ENCODE measurements around the gene TJAP1. TPM values are rescaled to one million over a fixed set of nuclear protein-coding genes. Genes with fewer than 3 reads are reported as not detected.

Gene TJAP1
- polyA plus RNA-seq, 2 of the 4 experiments (the other 2 are of a cell fraction): 13.1 to 15.7 TPM

GRCh38 chr6:43506667-43507471 lies 29.5 kb downstream of the TJAP1 start:
- H3K4me1 ChIP-seq: peaks cover 9% of the 10 kb centered on the region
- TF ChIP-seq POLR2A (IDR thresholded peaks at IDR 0.05; ENCODE audit: low read length): no peak
- TF ChIP-seq SMC3 (IDR thresholded peaks at IDR 0.05): peak; percentile 50
- 0 out of 2 replicates have a peak, but pooled peaks have one; percentile 25 for TF ChIP-seq MAX (IDR thresholded peaks at IDR 0.05)
- no peak for TF ChIP-seq RFX5 (IDR thresholded peaks at IDR 0.05)
- TF ChIP-seq RAD21 (conservative IDR thresholded peaks at IDR 0.05 in 1 of 2, IDR thresholded peaks at IDR 0.05 in 1 of 2): peak; percentile 72 to 84
- TF ChIP-seq CTCF (IDR thresholded peaks at IDR 0.05): peak; percentile 79
- no peaks in the 10 kb centered on the region for H3K9me3 ChIP-seq
- WGBS (ENCODE audit: missing lambda C conversion rate): 48% methylated on average over 7 of the region's 14 CpGs
- FAIRE-seq: no peak
- H3K27ac ChIP-seq: no peak overlapping the region
- ATAC-seq: peak; percentile 62 to 83
- POLR2A ChIA-PET: interaction anchor here (0.8 to 1.2 kb wide), 2 partner anchors 49 to 52 kb away, joined by 3 to 5 read pairs; no protein-coding TSS in a partner anchor
- no peak overlapping the region for H3K4me3 ChIP-seq
- peak; percentile 55 to 83 for DNase-seq (ENCODE audit: low read depth in 1 of 2, low spot score in 1 of 2)
- CTCF ChIA-PET: interaction anchor here (0.5 to 5.9 kb wide), 43 partner anchors 10 to 604 kb away, joined by 3 to 79 read pairs (median 5); partner anchors contain the start of genes ABCC10, CRIP3, DLK2 and DNPH1
- no peak overlapping the region for H3K4me2 ChIP-seq

- ChIA-PET CTCF (interaction anchor here (1.6 to 5.9 kb wide), 9 partner anchors 13 to 245 kb away, joined by 3 to 79 read pairs (median 22); partner anchors contain the start of genes CRIP3 and DLK2), POLR2A (interaction anchor here (0.8 kb wide), 1 partner anchor 52 kb away, joined by 3 read pairs; no protein-coding TSS in a partner anchor)
- 87% methylated on average over 5 of the region's 8 CpGs for whole genome bisulfite sequencing (ENCODE audit: missing lambda C conversion rate)
- Histone ChIP-seq H3K4me2 (no peak overlapping the region), H3K4me3 (no peak overlapping the region), H3K4me1 (peaks cover 9% of the 10 kb centered on the region), H3K27ac (no peak overlapping the region), H3K9me3 (no peaks in the 10 kb centered on the region)
- FAIRE-seq (no peak), DNase-seq (ENCODE audit: low read depth in 1 of 2, low spot score in 1 of 2) (no peak), ATAC-seq (no peak)
- TF ChIP-seq EP300 (IDR thresholded peaks at IDR 0.05) (no peak), RAD21 (conservative IDR thresholded peaks at IDR 0.05 in 1 of 2, IDR thresholded peaks at IDR 0.05 in 1 of 2) (no peak), REST (IDR thresholded peaks at IDR 0.05) (no peak), BCL3 (IDR thresholded peaks at IDR 0.05) (no peak), E2F6 (IDR thresholded peaks at IDR 0.05; ENCODE audit: borderline replicate concordance, low read depth) (no peak), MAFK (IDR thresholded peaks at IDR 0.05; ENCODE audit: partially characterized antibody) (no peak), CBX8 (IDR thresholded peaks at IDR 0.05) (no peak), ESRRA (IDR thresholded peaks at IDR 0.05; ENCODE audit: borderline replicate concordance, low read length) (no peak), NFE2L2 (conservative IDR thresholded peaks at IDR 0.05; ENCODE audit: low read length) (no peak), EHMT2 (IDR thresholded peaks at IDR 0.05; ENCODE audit: low read depth) (no peak), HEYL (CRISPR knock-in tag; IDR thresholded peaks at IDR 0.05) (no peak), EHF (CRISPR knock-in tag; IDR thresholded peaks at IDR 0.05) (no peak), FOSB (CRISPR knock-in tag; IDR thresholded peaks at IDR 0.05) (no peak), KDM5A (IDR thresholded peaks at IDR 0.05) (no peak), GATA3 (IDR thresholded peaks at IDR 0.05; ENCODE audit: borderline replicate concordance) (no peak), MYC (IDR thresholded peaks at IDR 0.05; ENCODE audit: borderline replicate concordance, low read length) (no peak), BHLHE40 (IDR thresholded peaks at IDR 0.05; ENCODE audit: low read depth, low read length) (no peak), HDAC2 (IDR thresholded peaks at IDR 0.05) (no peak)
Observed at GRCh38 chr6:43508481-43509141, 31.2 kb downstream of the TJAP1 start.

All from A549 (cell line).